Measurements from ENCODE around the gene BPIFB3.

DNA sequence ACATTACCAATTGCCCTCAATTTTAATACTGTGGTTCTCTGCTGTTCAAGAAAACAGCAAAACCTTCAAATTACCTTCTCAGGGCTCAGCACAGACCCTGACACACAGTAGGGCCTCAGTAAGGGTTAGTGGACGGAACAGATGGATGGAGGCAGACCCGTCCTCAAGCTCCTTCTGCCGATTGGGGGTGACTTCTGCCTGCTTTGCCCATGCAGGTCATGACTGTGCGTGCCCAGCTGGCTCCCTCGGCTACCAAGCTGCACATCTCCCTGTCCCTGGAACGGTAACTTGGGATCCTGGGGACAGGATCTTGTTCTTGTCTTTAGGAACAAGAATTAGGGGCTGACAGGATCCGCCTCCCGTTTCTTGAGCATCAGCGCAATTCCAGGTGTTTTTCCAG, 16.0 kb downstream of the BPIFB3 start:
- TF ChIP-seq, protein P1, sequence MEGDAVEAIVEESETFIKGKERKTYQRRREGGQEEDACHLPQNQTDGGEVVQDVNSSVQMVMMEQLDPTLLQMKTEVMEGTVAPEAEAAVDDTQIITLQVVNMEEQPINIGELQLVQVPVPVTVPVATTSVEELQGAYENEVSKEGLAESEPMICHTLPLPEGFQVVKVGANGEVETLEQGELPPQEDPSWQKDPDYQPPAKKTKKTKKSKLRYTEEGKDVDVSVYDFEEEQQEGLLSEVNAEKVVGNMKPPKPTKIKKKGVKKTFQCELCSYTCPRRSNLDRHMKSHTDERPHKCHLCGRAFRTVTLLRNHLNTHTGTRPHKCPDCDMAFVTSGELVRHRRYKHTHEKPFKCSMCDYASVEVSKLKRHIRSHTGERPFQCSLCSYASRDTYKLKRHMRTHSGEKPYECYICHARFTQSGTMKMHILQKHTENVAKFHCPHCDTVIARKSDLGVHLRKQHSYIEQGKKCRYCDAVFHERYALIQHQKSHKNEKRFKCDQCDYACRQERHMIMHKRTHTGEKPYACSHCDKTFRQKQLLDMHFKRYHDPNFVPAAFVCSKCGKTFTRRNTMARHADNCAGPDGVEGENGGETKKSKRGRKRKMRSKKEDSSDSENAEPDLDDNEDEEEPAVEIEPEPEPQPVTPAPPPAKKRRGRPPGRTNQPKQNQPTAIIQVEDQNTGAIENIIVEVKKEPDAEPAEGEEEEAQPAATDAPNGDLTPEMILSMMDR (IDR thresholded peaks at IDR 0.05), result no peak
- no peak for TF ChIP-seq POLR2A (IDR thresholded peaks at IDR 0.05)
